Caco-2 (cell line): ENCODE data around the gene GREB1. TPM values are rescaled to one million over a fixed set of nuclear protein-coding genes. Genes with fewer than 3 reads are reported as not detected.

ENCODE experiments used
- BruUV-seq: library from RNA; stranded (reverse); fragments of 400-500 nt; replicated peaks from 2 replicates; lab custom pipeline; 2021; lab: Mats Ljungman, UMichigan
- CTCF ChIA-PET: fragments of 300-600 bp; sonication (Branson Sonifier 250); formaldehyde crosslinking; loops from one replicate; lab custom pipeline; 2022; ENCODE audit warnings: antibody characterized with exemption; lab: Charles Lee
- POLR2A ChIA-PET: fragments of 300-600 bp; sonication (Branson Sonifier 250); formaldehyde crosslinking; loops from one replicate; lab custom pipeline; 2022; ENCODE audit warnings: antibody characterized with exemption; lab: Charles Lee
- DNase-seq, 2 experiments: peaks; one replicate each; pipeline versions ENCODE4 v3.0.0 to v3.0.0-alpha.2; 2020 to 2022
- H3K27me3 ChIP-seq: replicated peaks from 2 replicates; pipeline ENCODE4 v1.6.0; 2011; ENCODE audit warnings: low read length; ENCODE audit not compliant: control insufficient read depth, insufficient read depth
- H3K36me3 ChIP-seq: 2 replicates; pipeline ENCODE4 v1.5.1; 2011; ENCODE audit warnings: low read length; ENCODE audit not compliant: control insufficient read depth, insufficient read depth
- H3K4me1 ChIP-seq: fragments of 250-450 bp; sonication (Bioruptor Pico); 2 replicates; pipeline ENCODE4 v1.5.1; 2020; ENCODE audit warnings: mild to moderate bottlenecking
- H3K4me3 ChIP-seq: 2 replicates; pipeline ENCODE4 v1.5.1; 2011; ENCODE audit warnings: low read depth, mild to moderate bottlenecking, control low read depth, low read length
- H3K9me3 ChIP-seq: fragments of 250-450 bp; sonication (Bioruptor Pico); 2 replicates; pipeline ENCODE4 v1.5.1; 2020; ENCODE audit warnings: mild to moderate bottlenecking, moderate library complexity
- H3K27ac Mint-ChIP-seq: one replicate; pipeline ENCODE4 v1.8.0; 2022; ENCODE audit warnings: mixed read lengths; ENCODE audit not compliant: unreplicated experiment
- H3K27me3 Mint-ChIP-seq: one replicate; pipeline ENCODE4 v1.8.0; 2022; ENCODE audit warnings: mixed read lengths; ENCODE audit not compliant: insufficient read depth, unreplicated experiment
- H3K36me3 Mint-ChIP-seq: one replicate; pipeline ENCODE4 v1.8.0; 2022; ENCODE audit warnings: mild to moderate bottlenecking, mixed read lengths; ENCODE audit not compliant: insufficient read depth, unreplicated experiment
- H3K4me1 Mint-ChIP-seq: one replicate; pipeline ENCODE4 v1.8.0; 2022; ENCODE audit warnings: low read depth, mixed read lengths; ENCODE audit not compliant: unreplicated experiment
- H3K4me3 Mint-ChIP-seq: one replicate; pipeline ENCODE4 v1.8.0; 2022; ENCODE audit warnings: mild to moderate bottlenecking, moderate library complexity, mixed read lengths; ENCODE audit not compliant: unreplicated experiment
- H3K9me3 Mint-ChIP-seq: one replicate; pipeline ENCODE4 v1.8.0; 2022; ENCODE audit warnings: mixed read lengths; ENCODE audit not compliant: unreplicated experiment
- intact Hi-C: fragments of 100-400 bp; cut with micrococcal nuclease; formaldehyde crosslinking; loops from one replicate; pipeline ENCODE4 v1.10.0; 2022; ENCODE audit not compliant: unreplicated experiment
- total RNA-seq: library from RNA; stranded (reverse); gene quantifications from 2 replicates; pipeline ENCODE4 v1.2.3, GENCODE V29; 2022
- TF ChIP-seq, protein P1 (sequence below), 2 experiments: fragments of 200-600 bp in 1 of 2; IDR thresholded peaks; 1 replicate in 1 of 2; 2 replicates in 1 of 2; pipeline versions ENCODE4 v1.5.1 to v1.8.0; 2011 to 2022; ENCODE audit warnings: antibody characterized with exemption in 1 of 2, control low read depth in 1 of 2, inconsistent platforms in 1 of 2, low read depth in 1 of 2, low read length in 1 of 2, mild to moderate bottlenecking in 1 of 2, moderate library complexity in 1 of 2; ENCODE audit not compliant: insufficient read depth in 1 of 2, severe bottlenecking in 1 of 2, unreplicated experiment in 1 of 2

The GREB1 gene
- total RNA-seq, 1 experiment from 2014 or later, result 2.4 TPM

- Mint-ChIP-seq H3K4me3 (no peak within 1 kb of the TSS), H3K9me3 (no peaks in the 10 kb centered on the region), H3K4me1 (no peaks in the 10 kb centered on the region), H3K36me3 (no peaks in the 10 kb centered on the region), H3K27ac (no peak within 1 kb of the TSS), H3K27me3 (peaks cover 6% of the 10 kb centered on the region)
- peak; percentile 39 to 65 for DNase-seq
- TF ChIP-seq, protein P1, sequence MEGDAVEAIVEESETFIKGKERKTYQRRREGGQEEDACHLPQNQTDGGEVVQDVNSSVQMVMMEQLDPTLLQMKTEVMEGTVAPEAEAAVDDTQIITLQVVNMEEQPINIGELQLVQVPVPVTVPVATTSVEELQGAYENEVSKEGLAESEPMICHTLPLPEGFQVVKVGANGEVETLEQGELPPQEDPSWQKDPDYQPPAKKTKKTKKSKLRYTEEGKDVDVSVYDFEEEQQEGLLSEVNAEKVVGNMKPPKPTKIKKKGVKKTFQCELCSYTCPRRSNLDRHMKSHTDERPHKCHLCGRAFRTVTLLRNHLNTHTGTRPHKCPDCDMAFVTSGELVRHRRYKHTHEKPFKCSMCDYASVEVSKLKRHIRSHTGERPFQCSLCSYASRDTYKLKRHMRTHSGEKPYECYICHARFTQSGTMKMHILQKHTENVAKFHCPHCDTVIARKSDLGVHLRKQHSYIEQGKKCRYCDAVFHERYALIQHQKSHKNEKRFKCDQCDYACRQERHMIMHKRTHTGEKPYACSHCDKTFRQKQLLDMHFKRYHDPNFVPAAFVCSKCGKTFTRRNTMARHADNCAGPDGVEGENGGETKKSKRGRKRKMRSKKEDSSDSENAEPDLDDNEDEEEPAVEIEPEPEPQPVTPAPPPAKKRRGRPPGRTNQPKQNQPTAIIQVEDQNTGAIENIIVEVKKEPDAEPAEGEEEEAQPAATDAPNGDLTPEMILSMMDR (IDR thresholded peaks at IDR 0.05; ENCODE audit: insufficient read depth in 1 of 2, low read depth in 1 of 2, low read length in 1 of 2, severe bottlenecking in 1 of 2, unreplicated experiment in 1 of 2), result no peak
- no peaks in the 10 kb centered on the region for H3K27me3 ChIP-seq
- H3K4me3 ChIP-seq, result no peak within 1 kb of the TSS
- CTCF ChIA-PET, result interaction anchor here (0.6 kb wide), 1 partner anchor 78 kb away, joined by 3 read pairs; no protein-coding TSS in a partner anchor
- intact Hi-C loops, result no loop called here
- BruUV-seq, result no TSS peak
- POLR2A ChIA-PET, result no interaction called here
- H3K9me3 ChIP-seq, result no peaks in the 10 kb centered on the region
- H3K36me3 ChIP-seq, result no peaks in the 10 kb centered on the region
- H3K4me1 ChIP-seq, result no peaks in the 10 kb centered on the region
Observed at GRCh38 chr2:11669454-11670291, 135.8 kb downstream of the GREB1 start, which contains the start of gene NTSR2. NTSR2 (minus strand) TSS chr2:11670195; CDS start chr2:11670129, 66 bp downstream.

DNA sequence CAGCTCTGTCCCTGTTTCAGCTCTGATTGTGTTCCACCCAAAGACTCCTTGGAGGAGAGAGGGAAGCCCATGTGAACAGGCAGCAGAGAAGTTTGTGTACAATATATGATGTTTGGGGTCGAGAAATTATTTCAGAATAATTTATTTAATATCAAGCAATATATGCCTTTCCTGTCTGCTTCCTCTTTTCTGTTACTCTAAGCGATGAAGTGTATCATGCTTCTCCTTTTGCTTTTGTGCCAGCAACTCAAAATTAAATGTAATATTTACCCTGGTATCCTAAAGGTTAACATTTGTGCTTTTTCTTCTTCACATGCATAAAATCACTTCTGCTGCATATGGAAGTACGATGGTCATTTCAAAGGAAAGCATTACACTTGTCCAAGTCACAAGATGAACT lies 138.6 kb downstream of the GREB1 start:
- intact Hi-C loops, result no loop called here
- Mint-ChIP-seq H3K4me1 (no peaks in the 10 kb centered on the region), H3K27me3 (peaks cover 15% of the 10 kb centered on the region), H3K27ac (no peak overlapping the region), H3K9me3 (no peaks in the 10 kb centered on the region), H3K36me3 (no peaks in the 10 kb centered on the region), H3K4me3 (no peak overlapping the region)
- no peaks in the 10 kb centered on the region for H3K4me1 ChIP-seq
- TF ChIP-seq, protein P1 (IDR thresholded peaks at IDR 0.05; ENCODE audit: insufficient read depth in 1 of 2, low read depth in 1 of 2, low read length in 1 of 2, severe bottlenecking in 1 of 2, unreplicated experiment in 1 of 2), result no peak
- no peaks in the 10 kb centered on the region for H3K9me3 ChIP-seq
- ChIA-PET CTCF (no interaction called here), POLR2A (no interaction called here)
- H3K36me3 ChIP-seq, result no peaks in the 10 kb centered on the region
- H3K4me3 ChIP-seq, result no peak overlapping the region
- BruUV-seq, result no TSS peak
- DNase-seq, result no peak
- H3K27me3 ChIP-seq, result no peaks in the 10 kb centered on the region

- no peaks in the 10 kb centered on the region for H3K4me1 ChIP-seq
- peaks cover 11% of the 10 kb centered on the region for H3K27me3 Mint-ChIP-seq
- intact Hi-C loops, result no loop called here
- H3K9me3 Mint-ChIP-seq, result no peaks in the 10 kb centered on the region
- H3K27me3 ChIP-seq, result no peaks in the 10 kb centered on the region
- BruUV-seq, result no TSS peak
- ChIA-PET POLR2A (no interaction called here), CTCF (no interaction called here)
- H3K36me3 ChIP-seq, result no peaks in the 10 kb centered on the region
- H3K27ac Mint-ChIP-seq, result no peak overlapping the region
- H3K36me3 Mint-ChIP-seq, result no peaks in the 10 kb centered on the region
- no peak overlapping the region for H3K4me3 ChIP-seq
- peak in 1 of 2 experiments; percentile 4 for DNase-seq
- no peaks in the 10 kb centered on the region for H3K9me3 ChIP-seq
- TF ChIP-seq, protein P1 (IDR thresholded peaks at IDR 0.05; ENCODE audit: insufficient read depth in 1 of 2, low read depth in 1 of 2, low read length in 1 of 2, severe bottlenecking in 1 of 2, unreplicated experiment in 1 of 2), result no peak
- no peaks in the 10 kb centered on the region for H3K4me1 Mint-ChIP-seq
- no peak overlapping the region for H3K4me3 Mint-ChIP-seq
Observed at GRCh38 chr2:11674983-11675382, 141.1 kb downstream of the GREB1 start.
